GM12864 (cell line): ENCODE measurements around the gene CNOT1.

ENCODE experiments used
- DNase-seq: peaks from one replicate; pipeline ENCODE4 v3.0.0-alpha.2; 2011; ENCODE audit warnings: low read depth
- H3K4me3 ChIP-seq: 2 replicates; pipeline ENCODE4 v1.5.1; 2011; ENCODE audit warnings: mild to moderate bottlenecking, low read depth, low read length, control low read depth
- TF ChIP-seq, protein P1 (sequence below): IDR thresholded peaks from 2 replicates; pipeline ENCODE4 v1.5.1; 2011; ENCODE audit warnings: low read depth, mild to moderate bottlenecking, moderate library complexity, low read length, control low read depth, inconsistent platforms; ENCODE audit errors: missing control alignments

The CNOT1 gene

DNA sequence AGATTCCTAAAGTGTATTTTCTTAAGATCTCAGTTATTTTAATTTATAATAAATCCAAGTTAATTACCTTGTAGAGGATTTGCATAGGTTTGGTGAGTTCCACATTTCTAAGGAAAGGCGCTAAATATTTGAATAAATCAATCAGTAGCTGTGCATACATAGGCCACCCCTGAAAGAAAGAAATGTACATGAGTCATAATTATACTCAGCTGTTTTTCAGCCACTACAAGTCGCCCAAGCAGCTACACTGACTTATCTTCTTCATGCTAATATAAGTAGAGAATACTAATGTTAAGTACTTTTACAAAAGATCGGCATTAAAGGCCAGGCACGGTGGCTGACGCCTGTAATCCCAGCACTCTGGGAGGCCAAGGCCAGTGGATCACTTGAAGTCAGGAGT, 99.4 kb downstream of the CNOT1 start:
- no peak overlapping the region for H3K4me3 ChIP-seq
- TF ChIP-seq, protein P1, sequence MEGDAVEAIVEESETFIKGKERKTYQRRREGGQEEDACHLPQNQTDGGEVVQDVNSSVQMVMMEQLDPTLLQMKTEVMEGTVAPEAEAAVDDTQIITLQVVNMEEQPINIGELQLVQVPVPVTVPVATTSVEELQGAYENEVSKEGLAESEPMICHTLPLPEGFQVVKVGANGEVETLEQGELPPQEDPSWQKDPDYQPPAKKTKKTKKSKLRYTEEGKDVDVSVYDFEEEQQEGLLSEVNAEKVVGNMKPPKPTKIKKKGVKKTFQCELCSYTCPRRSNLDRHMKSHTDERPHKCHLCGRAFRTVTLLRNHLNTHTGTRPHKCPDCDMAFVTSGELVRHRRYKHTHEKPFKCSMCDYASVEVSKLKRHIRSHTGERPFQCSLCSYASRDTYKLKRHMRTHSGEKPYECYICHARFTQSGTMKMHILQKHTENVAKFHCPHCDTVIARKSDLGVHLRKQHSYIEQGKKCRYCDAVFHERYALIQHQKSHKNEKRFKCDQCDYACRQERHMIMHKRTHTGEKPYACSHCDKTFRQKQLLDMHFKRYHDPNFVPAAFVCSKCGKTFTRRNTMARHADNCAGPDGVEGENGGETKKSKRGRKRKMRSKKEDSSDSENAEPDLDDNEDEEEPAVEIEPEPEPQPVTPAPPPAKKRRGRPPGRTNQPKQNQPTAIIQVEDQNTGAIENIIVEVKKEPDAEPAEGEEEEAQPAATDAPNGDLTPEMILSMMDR: no peak
- no peak for DNase-seq

DNA sequence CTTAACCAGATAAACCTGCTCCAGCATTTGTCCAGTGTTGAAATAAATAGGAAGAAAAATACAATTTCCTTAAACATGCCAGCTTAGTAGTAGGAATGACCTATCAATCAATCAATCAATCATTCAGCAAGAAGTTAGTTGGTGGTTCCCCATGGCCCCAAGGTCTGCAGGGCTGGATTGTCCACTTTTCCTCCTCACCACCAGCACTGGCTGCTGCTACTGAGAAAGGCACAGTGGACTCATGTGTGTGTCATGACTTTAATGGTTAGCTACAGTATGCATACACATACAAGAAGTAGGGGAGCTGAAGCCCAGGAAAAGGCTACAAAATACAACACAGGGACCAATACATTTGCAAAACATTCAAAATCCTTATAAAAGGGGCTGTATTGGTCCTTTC, 109.9 kb downstream of the CNOT1 start:
- no peak for DNase-seq
- TF ChIP-seq, protein P1: no peak
- H3K4me3 ChIP-seq: no peak overlapping the region

DNA sequence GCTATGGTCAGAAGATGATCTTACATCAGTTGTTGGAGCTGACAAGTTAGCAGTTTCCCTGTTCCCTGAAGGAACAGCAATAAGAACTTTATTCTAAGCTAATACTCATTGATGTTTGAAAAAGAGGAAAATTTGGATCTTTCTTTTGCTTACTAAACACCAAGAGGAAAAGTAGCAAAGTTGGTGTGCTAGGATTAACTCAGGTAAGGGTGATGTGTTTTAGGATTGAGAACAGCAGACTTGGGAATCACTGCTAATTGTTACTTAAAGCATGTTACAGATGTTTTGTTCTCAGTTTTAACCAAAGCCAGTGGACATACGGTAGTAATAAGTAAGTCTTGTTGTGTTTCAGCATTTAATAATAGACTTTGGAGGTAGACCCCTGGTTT, 110.7 kb downstream of the CNOT1 start:
- TF ChIP-seq, protein P1: no peak
- no peak overlapping the region for H3K4me3 ChIP-seq
- DNase-seq: no peak

DNA sequence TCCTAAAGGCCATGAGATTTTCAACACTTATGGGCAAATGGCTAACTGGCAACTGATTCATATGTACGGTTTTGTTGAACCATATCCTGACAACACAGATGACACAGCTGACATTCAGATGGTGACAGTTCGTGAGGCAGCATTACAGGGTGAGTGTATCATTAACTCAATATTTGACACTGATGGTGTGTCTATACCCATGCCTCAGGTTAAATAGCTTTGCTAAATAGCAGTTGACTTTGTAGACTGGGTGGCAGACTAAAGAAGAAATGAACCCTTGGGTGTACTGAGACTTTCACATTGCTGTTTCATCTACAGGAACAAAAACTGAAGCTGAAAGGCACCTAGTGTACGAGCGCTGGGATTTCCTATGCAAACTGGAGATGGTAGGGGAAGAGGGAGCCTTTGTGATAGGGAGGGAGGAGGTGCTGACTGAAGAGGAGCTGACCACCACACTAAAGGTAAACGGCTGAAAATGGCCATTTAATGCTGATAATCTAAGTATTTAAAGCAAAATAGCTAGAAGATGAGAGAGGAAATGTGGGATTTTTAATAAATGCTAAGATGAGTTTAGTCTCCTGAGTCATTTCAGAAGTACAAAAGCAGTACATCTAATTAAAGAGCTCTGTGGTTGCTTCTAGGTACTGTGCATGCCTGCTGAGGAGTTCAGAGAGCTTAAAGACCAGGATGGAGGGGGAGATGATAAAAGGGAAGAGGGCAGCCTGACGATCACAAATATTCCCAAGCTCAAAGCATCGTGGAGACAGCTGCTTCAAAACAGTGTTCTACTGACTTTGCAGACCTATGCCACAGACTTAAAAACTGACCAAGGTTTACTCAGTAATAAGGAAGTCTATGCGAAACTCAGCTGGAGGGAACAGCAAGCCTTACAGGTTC, 111.3 kb downstream of the CNOT1 start:
- H3K4me3 ChIP-seq: no peak overlapping the region

DNA sequence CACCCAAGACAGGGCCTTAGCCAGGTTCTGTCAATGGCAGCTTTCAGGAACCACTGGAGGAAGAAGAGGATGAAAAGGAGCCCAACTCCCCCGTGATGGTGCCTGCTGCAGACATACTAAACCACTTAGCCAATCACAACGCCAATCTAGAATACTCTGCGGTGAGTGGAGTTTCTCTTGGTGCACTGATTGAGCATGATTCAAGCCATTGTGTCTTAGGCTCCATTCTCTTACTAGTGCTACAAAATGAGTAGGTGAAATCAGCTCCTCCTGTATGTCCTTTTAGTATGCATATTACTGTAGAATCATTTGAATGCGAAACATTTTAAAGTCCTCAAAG, 112.9 kb downstream of the CNOT1 start:
- DNase-seq: no peak

More for the DNA sequence above, 111.3 kb downstream of the CNOT1 start:
- DNase-seq: no peak
- TF ChIP-seq, protein P1: no peak

DNA sequence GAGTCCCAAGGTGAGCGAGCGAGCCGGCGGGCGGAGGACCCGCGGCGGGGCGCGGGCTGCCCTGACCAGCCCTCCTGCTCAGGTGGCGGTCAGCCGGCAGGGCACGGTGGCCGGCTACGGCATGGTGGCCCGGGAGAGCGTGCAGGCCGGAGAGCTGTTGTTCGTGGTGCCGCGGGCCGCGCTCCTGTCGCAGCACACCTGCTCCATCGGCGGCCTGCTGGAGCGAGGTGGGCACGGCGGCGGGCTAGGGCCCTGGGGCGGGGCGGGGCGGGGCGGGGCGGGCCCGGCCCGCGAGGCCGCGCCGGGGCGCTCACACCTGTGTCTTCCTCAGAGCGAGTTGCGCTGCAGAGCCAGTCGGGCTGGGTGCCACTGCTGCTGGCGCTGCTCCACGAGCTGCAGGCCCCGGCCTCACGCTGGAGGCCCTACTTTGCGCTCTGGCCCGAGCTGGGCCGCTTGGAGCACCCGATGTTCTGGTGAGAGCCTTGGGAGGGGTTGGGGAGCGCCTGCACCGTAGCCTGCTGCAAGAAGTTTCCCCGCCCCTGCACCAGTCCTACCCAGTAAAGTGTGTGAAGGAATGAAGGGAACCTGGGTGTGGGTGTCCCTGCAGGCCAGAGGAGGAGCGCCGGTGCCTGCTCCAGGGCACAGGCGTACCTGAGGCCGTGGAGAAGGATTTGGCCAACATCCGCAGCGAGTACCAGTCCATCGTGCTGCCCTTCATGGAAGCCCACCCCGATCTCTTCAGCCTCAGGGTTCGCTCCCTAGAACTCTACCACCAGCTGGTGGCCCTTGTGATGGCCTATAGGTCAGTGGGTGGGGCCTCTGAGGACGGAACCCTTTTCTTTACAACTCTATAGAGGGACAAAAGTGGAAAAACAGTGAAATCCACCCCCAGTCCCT, 113.5 kb downstream of the CNOT1 start:
- peak overlapping the region; percentile 83 for H3K4me3 ChIP-seq
- TF ChIP-seq, protein P1: no peak
- DNase-seq: no peak

More for the DNA sequence above, 112.9 kb downstream of the CNOT1 start:
- TF ChIP-seq, protein P1: no peak
- H3K4me3 ChIP-seq: no peak overlapping the region; the same call in 1 of the 2 replicates
